HepG2 (cell line): ENCODE data around the gene TXN2. TPM values are rescaled to one million over a fixed set of nuclear protein-coding genes. Genes with fewer than 3 reads are reported as not detected.

ENCODE experiments used
- ATAC-seq: fragments of 200-7000 bp; cut with Tn5 transposase; 3 replicates; pipeline ENCODE4 v1.9.1; 2020; ENCODE audit warnings: mild to moderate bottlenecking, moderate library complexity
- BruUV-seq: library from RNA; stranded (reverse); fragments of 400-500 nt; replicated peaks from 2 replicates; lab custom pipeline; 2021; lab: Mats Ljungman, UMichigan
- CTCF ChIA-PET: fragments of 300-600 bp; formaldehyde crosslinking; extraction: SDS; loops from one replicate; lab custom pipeline; 2021; ENCODE audit warnings: low total read pairs, inconsistent platforms, low intra/inter-chr PET ratio; lab: Yijun Ruan, JAX
- POLR2A ChIA-PET: fragments of 350-600 bp; sonication (Branson Sonifier 250); formaldehyde crosslinking; loops from one replicate; lab custom pipeline; 2020; ENCODE audit warnings: antibody characterized with exemption, inconsistent platforms; lab: Yijun Ruan, JAX
- DNase-seq: peaks from one replicate; pipeline ENCODE4 v3.0.0-alpha.2; 2015; ENCODE audit warnings: low spot score
- FAIRE-seq: peaks from 3 replicates; lab custom pipeline; 2011; peaks lifted over from hg19 to GRCh38; lab: Jason Lieb, UNC
- H2AFZ ChIP-seq: one replicate; pipeline ENCODE4 v1.6.1; 2011; ENCODE audit warnings: low read length, inconsistent platforms
- H3K27ac ChIP-seq: fragments of 300-600 bp; 3 replicates; pipeline ENCODE4 v1.8.0; 2011; ENCODE audit warnings: mixed run types, mild to moderate bottlenecking, mixed read lengths, low read length, inconsistent platforms; ENCODE audit not compliant: insufficient read depth; ENCODE audit errors: extremely low read length
- H3K27me3 ChIP-seq, 2 experiments: fragments of 200-600 bp in 1 of 2; 2 replicates in 1 of 2; 3 replicates in 1 of 2; pipeline versions ENCODE4 v1.6.0 to v1.8.0; 2011; ENCODE audit warnings: low read length in 2 of 2, mild to moderate bottlenecking in 2 of 2, moderate library complexity in 2 of 2, inconsistent platforms in 1 of 2; ENCODE audit not compliant: insufficient read depth in 2 of 2, control insufficient read depth in 1 of 2
- H3K36me3 ChIP-seq, 2 experiments: fragments of 200-600 bp in 1 of 2; replicated peaks in 1 of 2; 2 replicates in 1 of 2; 3 replicates in 1 of 2; pipeline versions ENCODE4 v1.5.1 to v1.8.0; 2011; ENCODE audit warnings: low read length in 2 of 2, inconsistent platforms in 1 of 2; ENCODE audit not compliant: insufficient read depth in 2 of 2, control insufficient read depth in 1 of 2
- H3K4me1 ChIP-seq: 2 replicates; pipeline ENCODE4 v1.5.1; 2012; ENCODE audit warnings: low read length, inconsistent platforms; ENCODE audit not compliant: insufficient read depth
- H3K4me2 ChIP-seq: 2 replicates; pipeline ENCODE4 v1.6.0; 2011; ENCODE audit warnings: low read depth, low read length, inconsistent platforms
- H3K4me3 ChIP-seq, 3 experiments: fragments of 200-600 bp in 1 of 3; sonication (generic), shearing (Covaris generic) in 1 of 3; replicated peaks in 1 of 3; 2 replicates each; pipeline ENCODE4 v1.5.1; 2011 to 2016; ENCODE audit warnings: low read length in 3 of 3, inconsistent platforms in 2 of 3, low read depth in 2 of 3, mild to moderate bottlenecking in 2 of 3, control low read depth in 1 of 3, mixed read lengths in 1 of 3; ENCODE audit not compliant: insufficient read depth in 1 of 3
- H3K79me2 ChIP-seq: one replicate; pipeline ENCODE4 v1.6.1; 2011; ENCODE audit warnings: low read length, inconsistent platforms; ENCODE audit not compliant: insufficient read depth
- H3K9ac ChIP-seq: 2 replicates; pipeline ENCODE4 v1.6.0; 2011; ENCODE audit warnings: mild to moderate bottlenecking, low read depth, low read length, inconsistent platforms; ENCODE audit not compliant: insufficient read depth
- H3K9me3 ChIP-seq: 2 replicates; pipeline ENCODE4 v1.5.1; 2012; ENCODE audit warnings: mild to moderate bottlenecking, low read length
- H4K20me1 ChIP-seq: 2 replicates; pipeline ENCODE4 v1.6.0; 2011; ENCODE audit warnings: inconsistent platforms, mild to moderate bottlenecking, low read length, moderate library complexity; ENCODE audit not compliant: insufficient read depth
- CERS6 ChIP-seq: sonication (generic); formaldehyde crosslinking; IDR thresholded peaks from 2 replicates; pipeline ENCODE4 v1.5.0; 2020; ENCODE audit warnings: missing genetic modification reagents
- DNMT1 ChIP-seq: sonication (generic); formaldehyde crosslinking; IDR thresholded peaks from 2 replicates; pipeline ENCODE4 v1.5.1; 2020; ENCODE audit warnings: mild to moderate bottlenecking, missing genetic modification reagents
- E2F2 ChIP-seq: sonication (generic); formaldehyde crosslinking; IDR thresholded peaks from 2 replicates; pipeline ENCODE4 v1.4.0; 2020; ENCODE audit warnings: missing genetic modification reagents, borderline replicate concordance
- EED ChIP-seq: sonication (generic); formaldehyde crosslinking; IDR thresholded peaks from 2 replicates; pipeline ENCODE4 v1.5.0; 2020; ENCODE audit warnings: mild to moderate bottlenecking, missing genetic modification reagents
- HNF1A ChIP-seq, 2 experiments: sonication (generic) in 1 of 2; formaldehyde crosslinking in 1 of 2; IDR thresholded peaks; 2 replicates each; pipeline versions ENCODE4 v1.4.0 to v1.6.1; 2016 to 2020; ENCODE audit warnings: borderline replicate concordance in 1 of 2, low read depth in 1 of 2, mild to moderate bottlenecking in 1 of 2, missing genetic modification reagents in 1 of 2
- HOXA3 ChIP-seq: sonication (generic); formaldehyde crosslinking; IDR thresholded peaks from 2 replicates; pipeline ENCODE4 v1.5.0; 2020; ENCODE audit warnings: missing genetic modification reagents
- HOXA7 ChIP-seq: sonication (generic); formaldehyde crosslinking; IDR thresholded peaks from 2 replicates; pipeline ENCODE4 v1.8.1; 2022; ENCODE audit warnings: mild to moderate bottlenecking, missing genetic modification reagents, moderate library complexity
- IRF9 ChIP-seq: sonication (generic); formaldehyde crosslinking; IDR thresholded peaks from 2 replicates; pipeline ENCODE4 v1.8.0; 2022; ENCODE audit warnings: missing genetic modification reagents, mild to moderate bottlenecking, borderline replicate concordance
- RNF2 ChIP-seq: fragments of 450-650 bp; conservative IDR thresholded peaks from 2 replicates; pipeline ENCODE4 v1.6.1; 2016; ENCODE audit warnings: low read depth
- SP2 ChIP-seq: sonication (generic); formaldehyde crosslinking; IDR thresholded peaks from 2 replicates; pipeline ENCODE4 v1.5.1; 2020; ENCODE audit warnings: mild to moderate bottlenecking, missing genetic modification reagents
- ZBTB38 ChIP-seq: sonication (generic); formaldehyde crosslinking; IDR thresholded peaks from 2 replicates; pipeline ENCODE4 v1.5.1; 2020; ENCODE audit warnings: mild to moderate bottlenecking, missing genetic modification reagents
- ZNF264 ChIP-seq: sonication (generic); formaldehyde crosslinking; IDR thresholded peaks from 2 replicates; pipeline ENCODE4 v1.4.0; 2020; ENCODE audit warnings: missing genetic modification reagents
- ZNF782 ChIP-seq: sonication (generic); formaldehyde crosslinking; IDR thresholded peaks from 2 replicates; pipeline ENCODE4 v1.4.0; 2020; ENCODE audit warnings: missing genetic modification reagents, mild to moderate bottlenecking, borderline replicate concordance
- whole genome bisulfite sequencing: methylation state at CpG from one replicate; pipeline ENCODE4 v1.1.6; 2017; ENCODE audit warnings: low lambda C conversion rate; 5-methylcytosine and 5-hydroxymethylcytosine counted together
- in situ Hi-C: cut with HindIII; loops from 2 replicates; pipeline ENCODE4 v1.10.0; 2017; ENCODE audit warnings: low pct_unique_long_range_greater_than_20kb; ENCODE audit not compliant: extremely low pct_ligation_motif_present
- intact Hi-C: fragments of 100-400 bp; cut with micrococcal nuclease; formaldehyde crosslinking; loops from one replicate; pipeline ENCODE4 v1.10.0; 2022; ENCODE audit not compliant: unreplicated experiment
- polyA plus RNA-seq, 8 experiments: library from polyadenylated mRNA; depleted of rRNA in 3 of 8; stranded (reverse) in 7 of 8; unstranded in 1 of 8; fragments of >200 nt; fragmentation: Illumina TruSeq in 4 of 8; extraction: Trizol in 4 of 8; gene quantifications; 2 replicates each; pipeline versions ENCODE4 v1.2.1 to v1.2.3, GENCODE V29; 2011 to 2016; ENCODE audit warnings: low read depth in 4 of 8, missing spikeins in 1 of 8, mixed read lengths in 1 of 8; ENCODE audit not compliant: insufficient read depth in 1 of 8
- total RNA-seq, 5 experiments: library from RNA; depleted of rRNA; stranded (reverse); fragments of >200 nt; fragmentation: Illumina TruSeq; extraction: Trizol; gene quantifications; 2 replicates each; pipeline ENCODE4 v1.2.3, GENCODE V29; 2016; ENCODE audit warnings: low read depth in 1 of 5

The TXN2 gene
- total and polyA plus RNA-seq, 2 of the 13 experiments (the other 11 are each of a cell fraction or from before 2014, with no cell fraction given) = 41.4 to 109 TPM

- Histone ChIP-seq H3K4me1 (peaks cover 42% of the 10 kb centered on the region), H2AFZ (no peak overlapping the region), H3K27ac (peak overlapping the region; percentile 76), H3K36me3 (peaks cover 5 to 33% of the 10 kb centered on the region in 2 experiments), H3K4me2 (peak overlapping the region; percentile 70), H3K9me3 (no peaks in the 10 kb centered on the region), H3K4me3 (peak overlapping the region; percentile 45 to 66 (median 52); a peak in 5 of 6 replicates), H3K79me2 (peaks cover 11% of the 10 kb centered on the region), H3K9ac (peak overlapping the region; percentile 60), H4K20me1 (no peaks in the 10 kb centered on the region), H3K27me3 (no peaks in the 10 kb centered on the region)
- ATAC-seq (peak; percentile 2; the same call in 2 of the 3 replicates), DNase-seq (no peak), FAIRE-seq (no peak)
- 96% methylated on average over 33 of the region's 60 CpGs for WGBS
- CTCF ChIA-PET = no interaction called here
- POLR2A ChIA-PET = interaction anchor here (1.1 to 2.0 kb wide), 4 partner anchors 12 to 162 kb away, joined by 3 to 13 read pairs (median 3); partner anchors contain the start of gene TXN2
- TSS peak; percentile 49 for BruUV-seq
- in situ Hi-C loops (no loop called here), intact Hi-C loops (no loop called here)
- TF ChIP-seq HOXA7 (CRISPR knock-in tag) (no peak), CERS6 (CRISPR knock-in tag) (no peak), E2F2 (CRISPR knock-in tag) (no peak), IRF9 (CRISPR knock-in tag) (0 out of 2 replicates have a peak, but pooled peaks have one; percentile 38), DNMT1 (0 out of 2 replicates have a peak, but pooled peaks have one; percentile 39), HNF1A (IDR thresholded peaks at IDR 0.05; ENCODE audit: low read depth) (no peak), HNF1A (CRISPR knock-in tag; IDR thresholded peaks at IDR 0.05; ENCODE audit: borderline replicate concordance) (no peak), SP2 (CRISPR knock-in tag) (no peak), ZBTB38 (CRISPR knock-in tag) (peak; percentile 97), ZNF264 (CRISPR knock-in tag) (no peak), ZNF782 (CRISPR knock-in tag) (0 out of 2 replicates have a peak, but pooled peaks have one; percentile 50), EED (0 out of 2 replicates have a peak, but pooled peaks have one; percentile 19), RNF2 (no peak), HOXA3 (CRISPR knock-in tag) (peak; percentile 42; the same call in 1 of the 2 replicates)
These were observed 24.7 kb upstream of the TXN2 start for GRCh38 chr22:36505998-36506635.
